Activated CD8-positive, alpha-beta T cell treated with anti-CD3 and anti-CD28 coated beads, Interleukin-2, amount 10 ng/mL, durations not matched to agents 7 days and 5 days (primary cell): ENCODE results near the gene VPS52. TPM values are rescaled to one million over a fixed set of nuclear protein-coding genes. Genes with fewer than 3 reads are reported as not detected.
A peak's percentile ranks its signal among the peaks of the same experiment; 100 is the strongest.

Experiments used
- ATAC-seq: fragments of 150-1000 bp; cut with Tn5 transposase; one replicate; pipeline ENCODE4 v1.10.0; 2021; ENCODE audit warnings: moderate library complexity
- CTCF ChIA-PET: fragments of 350-600 bp; sonication (Branson Sonifier 250); formaldehyde crosslinking; loops from one replicate; lab custom pipeline; 2021; ENCODE audit warnings: antibody characterized with exemption; lab: Charles Lee
- POLR2A ChIA-PET: fragments of 350-600 bp; sonication (Branson Sonifier 250); formaldehyde crosslinking; loops from one replicate; lab custom pipeline; 2021; ENCODE audit warnings: antibody characterized with exemption; lab: Charles Lee
- DNase-seq: peaks from one replicate; pipeline ENCODE4 v3.0.0-alpha.2; 2020
- H3K27ac Mint-ChIP-seq: one replicate; pipeline ENCODE4 v1.8.0; 2021; ENCODE audit warnings: mild to moderate bottlenecking, mixed read lengths
- H3K27me3 Mint-ChIP-seq: one replicate; pipeline ENCODE4 v1.8.0; 2021; ENCODE audit warnings: low read depth, mixed read lengths
- H3K36me3 Mint-ChIP-seq: one replicate; pipeline ENCODE4 v1.8.0; 2021; ENCODE audit warnings: low read depth, mixed read lengths
- H3K4me1 Mint-ChIP-seq: one replicate; pipeline ENCODE4 v1.8.0; 2021; ENCODE audit warnings: low read depth, mixed read lengths
- H3K4me3 Mint-ChIP-seq: one replicate; pipeline ENCODE4 v1.8.0; 2021; ENCODE audit warnings: mild to moderate bottlenecking, mixed read lengths
- H3K9me3 Mint-ChIP-seq: one replicate; pipeline ENCODE4 v1.8.0; 2022; ENCODE audit warnings: mixed read lengths; ENCODE audit not compliant: insufficient read depth
- total RNA-seq, 2 experiments: library from RNA; stranded (reverse); gene quantifications; one replicate each; pipeline ENCODE4 v1.2.3, GENCODE V29; 2021

The VPS52 gene
- total RNA-seq, 2 experiments from 2014 or later = 59.3 to 59.5 TPM

- peak; percentile 90 for DNase-seq
- H3K4me3 Mint-ChIP-seq = peak within 1 kb of the TSS; percentile 80
- H3K36me3 Mint-ChIP-seq = peaks cover 31% of the 10 kb centered on the region
- ChIA-PET CTCF (interaction anchor here (0.6 to 2.5 kb wide), 14 partner anchors 9 to 370 kb away, joined by 3 to 22 read pairs (median 4); partner anchors contain the start of gene TAP2), POLR2A (interaction anchor here (0.6 to 2.2 kb wide), 12 partner anchors 10 to 236 kb away, joined by 3 to 17 read pairs (median 4); partner anchors contain the start of genes RPS18 and VPS52)
- peak within 1 kb of the TSS; percentile 87 for H3K27ac Mint-ChIP-seq
- peak; percentile 60 for ATAC-seq
- peaks cover 4% of the 10 kb centered on the region for H3K27me3 Mint-ChIP-seq
- no peaks in the 10 kb centered on the region for H3K9me3 Mint-ChIP-seq
- peaks cover 64% of the 10 kb centered on the region for H3K4me1 Mint-ChIP-seq
Measured at GRCh38 chr6:33208091-33208967, 63.3 kb downstream of the VPS52 start, which contains the start of gene RING1. Gene RING1, plus strand, starts transcription at chr6:33208500. Its CDS starts 323 bp downstream, at chr6:33208823.

GRCh38 chr6:33207552-33208090, 64.1 kb downstream of the VPS52 start:
- peaks cover 38% of the 10 kb centered on the region for H3K36me3 Mint-ChIP-seq
- no peak for ATAC-seq
- H3K4me3 Mint-ChIP-seq = peak overlapping the region; percentile 80
- ChIA-PET POLR2A (interaction anchor here (0.6 to 2.2 kb wide), 7 partner anchors 9 to 236 kb away, joined by 3 to 17 read pairs (median 5); partner anchors contain the start of genes RPS18 and VPS52), CTCF (interaction anchor here (1.3 to 2.5 kb wide), 7 partner anchors 10 to 369 kb away, joined by 3 to 22 read pairs (median 5); partner anchors contain the start of gene TAP2)
- peak overlapping the region; percentile 87 for H3K27ac Mint-ChIP-seq
- no peaks in the 10 kb centered on the region for H3K9me3 Mint-ChIP-seq
- peaks cover 63% of the 10 kb centered on the region for H3K4me1 Mint-ChIP-seq
- no peak for DNase-seq
- H3K27me3 Mint-ChIP-seq = peaks cover 1% of the 10 kb centered on the region

GRCh38 chr6:33206864-33207551, 64.7 kb downstream of the VPS52 start:
- H3K27me3 Mint-ChIP-seq = no peaks in the 10 kb centered on the region
- peaks cover 66% of the 10 kb centered on the region for H3K4me1 Mint-ChIP-seq
- H3K9me3 Mint-ChIP-seq = no peaks in the 10 kb centered on the region
- H3K27ac Mint-ChIP-seq = no peak overlapping the region
- H3K36me3 Mint-ChIP-seq = peaks cover 42% of the 10 kb centered on the region
- POLR2A ChIA-PET = interaction anchor here (1.1 to 1.7 kb wide), 3 partner anchors 42 to 54 kb away, joined by 3 to 5 read pairs (median 4); no protein-coding TSS in a partner anchor
- DNase-seq = no peak
- ATAC-seq = no peak
- H3K4me3 Mint-ChIP-seq = peak overlapping the region; percentile 80
- CTCF ChIA-PET = interaction anchor here (2.5 kb wide), 1 partner anchor 10 kb away, joined by 13 read pairs; no protein-coding TSS in a partner anchor

GRCh38 chr6:33206027-33206863, 65.4 kb downstream of the VPS52 start:
- peaks cover 72% of the 10 kb centered on the region for H3K4me1 Mint-ChIP-seq
- ChIA-PET CTCF (interaction anchor here (2.4 kb wide), 2 partner anchors 40 to 42 kb away, joined by 9 to 28 read pairs; no protein-coding TSS in a partner anchor), POLR2A (interaction anchor here (2.4 kb wide), 1 partner anchor 43 kb away, joined by 12 read pairs; no protein-coding TSS in a partner anchor)
- H3K9me3 Mint-ChIP-seq = no peaks in the 10 kb centered on the region
- ATAC-seq = no peak
- H3K36me3 Mint-ChIP-seq = peaks cover 46% of the 10 kb centered on the region
- H3K27me3 Mint-ChIP-seq = no peaks in the 10 kb centered on the region
- no peak for DNase-seq
- peak overlapping the region; percentile 92 for H3K27ac Mint-ChIP-seq
- peak overlapping the region; percentile 91 for H3K4me3 Mint-ChIP-seq

GRCh38 chr6:33205191-33206026, 66.3 kb downstream of the VPS52 start:
- peak; percentile 51 for DNase-seq
- Mint-ChIP-seq H3K9me3 (no peaks in the 10 kb centered on the region), H3K27me3 (no peaks in the 10 kb centered on the region)

GRCh38 chr6:33204415-33205190, 67.1 kb downstream of the VPS52 start, which contains the start of gene HSD17B8:
Gene HSD17B8, plus strand, starts transcription at chr6:33204655. Its CDS starts 14 bp downstream, at chr6:33204669.
- H3K36me3 Mint-ChIP-seq = peaks cover 40% of the 10 kb centered on the region
- no peaks in the 10 kb centered on the region for H3K9me3 Mint-ChIP-seq
- peak within 1 kb of the TSS; percentile 92 for H3K27ac Mint-ChIP-seq
- H3K27me3 Mint-ChIP-seq = no peaks in the 10 kb centered on the region
- ATAC-seq = peak; percentile 71
- POLR2A ChIA-PET = interaction anchor here (0.9 to 2.4 kb wide), 4 partner anchors 8 to 233 kb away, joined by 3 to 12 read pairs (median 6); partner anchors contain the start of genes RPS18 and VPS52
- CTCF ChIA-PET = interaction anchor here (1.0 to 2.4 kb wide), 3 partner anchors 10 to 44 kb away, joined by 4 to 28 read pairs (median 9); no protein-coding TSS in a partner anchor
- peak within 1 kb of the TSS; percentile 91 for H3K4me3 Mint-ChIP-seq
- peaks cover 70% of the 10 kb centered on the region for H3K4me1 Mint-ChIP-seq
- DNase-seq = peak; percentile 94

More at GRCh38 chr6:33205191-33206026, 66.3 kb downstream of the VPS52 start:
- H3K4me3 Mint-ChIP-seq = peak overlapping the region; percentile 91
- H3K36me3 Mint-ChIP-seq = peaks cover 47% of the 10 kb centered on the region
- no peak for ATAC-seq
- H3K4me1 Mint-ChIP-seq = peaks cover 72% of the 10 kb centered on the region
- CTCF ChIA-PET = interaction anchor here (0.5 to 2.4 kb wide), 4 partner anchors 10 to 47 kb away, joined by 3 to 28 read pairs (median 6); no protein-coding TSS in a partner anchor
- POLR2A ChIA-PET = interaction anchor here (0.9 to 2.4 kb wide), 3 partner anchors 44 to 233 kb away, joined by 3 to 12 read pairs (median 9); partner anchors contain the start of genes RPS18 and VPS52
- peak overlapping the region; percentile 92 for H3K27ac Mint-ChIP-seq

- Mint-ChIP-seq H3K27me3 (no peaks in the 10 kb centered on the region), H3K36me3 (peaks cover 37% of the 10 kb centered on the region), H3K4me3 (peak overlapping the region; percentile 91), H3K9me3 (no peaks in the 10 kb centered on the region), H3K27ac (peak overlapping the region; percentile 92), H3K4me1 (peaks cover 69% of the 10 kb centered on the region)
- POLR2A ChIA-PET = interaction anchor here (1.0 to 2.4 kb wide), 2 partner anchors 9 to 45 kb away, joined by 3 to 12 read pairs; no protein-coding TSS in a partner anchor
- no peak for DNase-seq
- ATAC-seq = no peak
- CTCF ChIA-PET = interaction anchor here (2.4 kb wide), 2 partner anchors 42 to 45 kb away, joined by 9 to 28 read pairs; no protein-coding TSS in a partner anchor
Measured at GRCh38 chr6:33204165-33204414, 67.6 kb downstream of the VPS52 start.

- Mint-ChIP-seq H3K4me1 (peaks cover 69% of the 10 kb centered on the region), H3K4me3 (peak overlapping the region; percentile 91), H3K9me3 (no peaks in the 10 kb centered on the region), H3K36me3 (peaks cover 37% of the 10 kb centered on the region), H3K27ac (peak overlapping the region; percentile 92), H3K27me3 (no peaks in the 10 kb centered on the region)
- DNase-seq (no peak), ATAC-seq (no peak)
- ChIA-PET POLR2A (no interaction called here), CTCF (interaction anchor here (1.2 to 1.5 kb wide), 2 partner anchors 45 to 68 kb away, joined by 3 to 6 read pairs; partner anchors contain the start of genes RPS18 and VPS52)
Measured at GRCh38 chr6:33203443-33204164, 68.1 kb downstream of the VPS52 start.
